HepG2 (cell line): Measurements from ENCODE around the gene TXNRD3. TPM values are rescaled to one million over a fixed set of nuclear protein-coding genes. Genes with fewer than 3 reads are reported as not detected.

ENCODE experiments used
- ATAC-seq: fragments of 200-7000 bp; cut with Tn5 transposase; 3 replicates; pipeline ENCODE4 v1.9.1; 2020; ENCODE audit warnings: mild to moderate bottlenecking, moderate library complexity
- BruUV-seq: library from RNA; stranded (reverse); fragments of 400-500 nt; replicated peaks from 2 replicates; lab custom pipeline; 2021; lab: Mats Ljungman, UMichigan
- CTCF ChIA-PET: fragments of 300-600 bp; formaldehyde crosslinking; extraction: SDS; loops from one replicate; lab custom pipeline; 2021; ENCODE audit warnings: low total read pairs, inconsistent platforms, low intra/inter-chr PET ratio; lab: Yijun Ruan, JAX
- POLR2A ChIA-PET: fragments of 350-600 bp; sonication (Branson Sonifier 250); formaldehyde crosslinking; loops from one replicate; lab custom pipeline; 2020; ENCODE audit warnings: antibody characterized with exemption, inconsistent platforms; lab: Yijun Ruan, JAX
- DNase-seq: peaks from one replicate; pipeline ENCODE4 v3.0.0-alpha.2; 2015; ENCODE audit warnings: low spot score
- FAIRE-seq: peaks from 3 replicates; lab custom pipeline; 2011; peaks lifted over from hg19 to GRCh38; lab: Jason Lieb, UNC
- H2AFZ ChIP-seq: one replicate; pipeline ENCODE4 v1.6.1; 2011; ENCODE audit warnings: low read length, inconsistent platforms
- H3K27ac ChIP-seq: fragments of 300-600 bp; 3 replicates; pipeline ENCODE4 v1.8.0; 2011; ENCODE audit warnings: mixed run types, mild to moderate bottlenecking, mixed read lengths, low read length, inconsistent platforms; ENCODE audit not compliant: insufficient read depth; ENCODE audit errors: extremely low read length
- H3K27me3 ChIP-seq, 2 experiments: fragments of 200-600 bp in 1 of 2; 2 replicates in 1 of 2; 3 replicates in 1 of 2; pipeline versions ENCODE4 v1.6.0 to v1.8.0; 2011; ENCODE audit warnings: low read length in 2 of 2, mild to moderate bottlenecking in 2 of 2, moderate library complexity in 2 of 2, inconsistent platforms in 1 of 2; ENCODE audit not compliant: insufficient read depth in 2 of 2, control insufficient read depth in 1 of 2
- H3K36me3 ChIP-seq, 2 experiments: fragments of 200-600 bp in 1 of 2; replicated peaks in 1 of 2; 2 replicates in 1 of 2; 3 replicates in 1 of 2; pipeline versions ENCODE4 v1.5.1 to v1.8.0; 2011; ENCODE audit warnings: low read length in 2 of 2, inconsistent platforms in 1 of 2; ENCODE audit not compliant: insufficient read depth in 2 of 2, control insufficient read depth in 1 of 2
- H3K4me1 ChIP-seq: 2 replicates; pipeline ENCODE4 v1.5.1; 2012; ENCODE audit warnings: low read length, inconsistent platforms; ENCODE audit not compliant: insufficient read depth
- H3K4me2 ChIP-seq: 2 replicates; pipeline ENCODE4 v1.6.0; 2011; ENCODE audit warnings: low read depth, low read length, inconsistent platforms
- H3K4me3 ChIP-seq, 3 experiments: fragments of 200-600 bp in 1 of 3; sonication (generic), shearing (Covaris generic) in 1 of 3; replicated peaks in 1 of 3; 2 replicates each; pipeline ENCODE4 v1.5.1; 2011 to 2016; ENCODE audit warnings: low read length in 3 of 3, inconsistent platforms in 2 of 3, low read depth in 2 of 3, mild to moderate bottlenecking in 2 of 3, control low read depth in 1 of 3, mixed read lengths in 1 of 3; ENCODE audit not compliant: insufficient read depth in 1 of 3
- H3K79me2 ChIP-seq: one replicate; pipeline ENCODE4 v1.6.1; 2011; ENCODE audit warnings: low read length, inconsistent platforms; ENCODE audit not compliant: insufficient read depth
- H3K9ac ChIP-seq: 2 replicates; pipeline ENCODE4 v1.6.0; 2011; ENCODE audit warnings: mild to moderate bottlenecking, low read depth, low read length, inconsistent platforms; ENCODE audit not compliant: insufficient read depth
- H3K9me3 ChIP-seq: 2 replicates; pipeline ENCODE4 v1.5.1; 2012; ENCODE audit warnings: mild to moderate bottlenecking, low read length
- H4K20me1 ChIP-seq: 2 replicates; pipeline ENCODE4 v1.6.0; 2011; ENCODE audit warnings: inconsistent platforms, mild to moderate bottlenecking, low read length, moderate library complexity; ENCODE audit not compliant: insufficient read depth
- BRCA1 ChIP-seq: sonication (generic); formaldehyde crosslinking; IDR thresholded peaks from 2 replicates; pipeline ENCODE4 v1.4.0; 2020; ENCODE audit warnings: missing genetic modification reagents
- CCDC6 ChIP-seq: sonication (generic); formaldehyde crosslinking; IDR thresholded peaks from 2 replicates; pipeline ENCODE4 v1.8.1; 2022; ENCODE audit warnings: mild to moderate bottlenecking, missing genetic modification reagents, moderate library complexity
- CREB1 ChIP-seq, 2 experiments: fragments of 450-650 bp in 1 of 2; IDR thresholded peaks; 2 replicates each; pipeline ENCODE4 v1.6.1; 2016 to 2017; ENCODE audit warnings: control low read depth in 1 of 2, mild to moderate bottlenecking in 1 of 2, missing compliant biosample characterization in 1 of 2, missing genetic modification characterization in 1 of 2
- DZIP1 ChIP-seq: sonication (generic); formaldehyde crosslinking; IDR thresholded peaks from 2 replicates; pipeline ENCODE4 v1.5.0; 2020; ENCODE audit warnings: mild to moderate bottlenecking, missing genetic modification reagents
- FOXJ3 ChIP-seq: sonication (generic); formaldehyde crosslinking; IDR thresholded peaks from 2 replicates; pipeline ENCODE4 v1.4.0; 2020; ENCODE audit warnings: missing genetic modification reagents, mild to moderate bottlenecking, borderline replicate concordance
- JUN ChIP-seq: sonication (generic); formaldehyde crosslinking; IDR thresholded peaks from 2 replicates; pipeline ENCODE4 v1.4.0; 2020; ENCODE audit warnings: mild to moderate bottlenecking, missing genetic modification reagents
- KLF15 ChIP-seq: sonication (generic); formaldehyde crosslinking; IDR thresholded peaks from 2 replicates; pipeline ENCODE4 v1.8.1; 2023; ENCODE audit warnings: borderline replicate concordance, mild to moderate bottlenecking, inconsistent platforms, missing genetic modification reagents, mixed read lengths
- MAF1 ChIP-seq: sonication (generic); formaldehyde crosslinking; IDR thresholded peaks from 2 replicates; pipeline ENCODE4 v1.5.0; 2020; ENCODE audit warnings: missing genetic modification reagents, borderline replicate concordance
- MAFF ChIP-seq: IDR thresholded peaks from 2 replicates; pipeline ENCODE4 v1.6.1; 2011; ENCODE audit warnings: low read depth, low read length, improper control_type of control experiment
- MAFK ChIP-seq, 2 experiments: IDR thresholded peaks in 1 of 2; conservative IDR thresholded peaks in 1 of 2; 2 replicates each; pipeline ENCODE4 v1.6.1; 2011; ENCODE audit warnings: improper control_type of control experiment in 2 of 2, low read length in 2 of 2
- MED13 ChIP-seq: sonication (generic); formaldehyde crosslinking; IDR thresholded peaks from 2 replicates; pipeline ENCODE4 v1.5.0; 2020; ENCODE audit warnings: missing genetic modification reagents
- NFE2L2 ChIP-seq: fragments of 150-350 bp; IDR thresholded peaks from 2 replicates; pipeline ENCODE4 v1.6.1; 2014; ENCODE audit warnings: low read length
- RFXANK ChIP-seq: IDR thresholded peaks from 2 replicates; pipeline ENCODE4 v1.6.1; 2016
- SRSF1 ChIP-seq: fragments of 200-400 bp; formaldehyde crosslinking; optimal IDR thresholded peaks from 2 replicates; pipeline ENCODE3; 2017; ENCODE audit warnings: mild to moderate bottlenecking, low read depth, low read length, moderate library complexity
- ZFP82 ChIP-seq: sonication (generic); formaldehyde crosslinking; IDR thresholded peaks from 2 replicates; pipeline ENCODE4 v1.5.1; 2020; ENCODE audit warnings: mild to moderate bottlenecking, missing genetic modification reagents, borderline replicate concordance
- ZNF205 ChIP-seq: IDR thresholded peaks from 2 replicates; pipeline ENCODE4 v1.6.1; 2018; ENCODE audit warnings: missing biosample characterization, missing genetic modification reagents
- ZNF274 ChIP-seq: sonication (generic); formaldehyde crosslinking; IDR thresholded peaks from 2 replicates; pipeline ENCODE4 v1.5.1; 2020; ENCODE audit warnings: mild to moderate bottlenecking, missing genetic modification reagents
- ZNF614 ChIP-seq: IDR thresholded peaks from 2 replicates; pipeline ENCODE4 v1.6.1; 2018; ENCODE audit warnings: missing biosample characterization, missing genetic modification reagents, inconsistent platforms, borderline replicate concordance
- WGBS: methylation state at CpG from one replicate; pipeline ENCODE4 v1.1.6; 2017; ENCODE audit warnings: low lambda C conversion rate; 5-methylcytosine and 5-hydroxymethylcytosine counted together
- in situ Hi-C: cut with HindIII; loops from 2 replicates; pipeline ENCODE4 v1.10.0; 2017; ENCODE audit warnings: low pct_unique_long_range_greater_than_20kb; ENCODE audit not compliant: extremely low pct_ligation_motif_present
- intact Hi-C: fragments of 100-400 bp; cut with micrococcal nuclease; formaldehyde crosslinking; loops from one replicate; pipeline ENCODE4 v1.10.0; 2022; ENCODE audit not compliant: unreplicated experiment
- polyA plus RNA-seq, 8 experiments: library from polyadenylated mRNA; depleted of rRNA in 3 of 8; stranded (reverse) in 7 of 8; unstranded in 1 of 8; fragments of >200 nt; fragmentation: Illumina TruSeq in 4 of 8; extraction: Trizol in 4 of 8; gene quantifications; 2 replicates each; pipeline versions ENCODE4 v1.2.1 to v1.2.3, GENCODE V29; 2011 to 2016; ENCODE audit warnings: low read depth in 4 of 8, missing spikeins in 1 of 8, mixed read lengths in 1 of 8; ENCODE audit not compliant: insufficient read depth in 1 of 8
- total RNA-seq, 5 experiments: library from RNA; depleted of rRNA; stranded (reverse); fragments of >200 nt; fragmentation: Illumina TruSeq; extraction: Trizol; gene quantifications; 2 replicates each; pipeline ENCODE4 v1.2.3, GENCODE V29; 2016; ENCODE audit warnings: low read depth in 1 of 5

Gene TXNRD3
- total and polyA plus RNA-seq, 2 of the 13 experiments (the other 11 are each of a cell fraction or from before 2014, with no cell fraction given) = 4.8 to 20.7 TPM

GRCh38 chr3:126607214-126607908 is 47.6 kb downstream of the TXNRD3 start:
- WGBS = 91% methylated on average over 9 of the region's 11 CpGs
- in situ Hi-C loops (no loop called here), intact Hi-C loops (no loop called here)
- TF ChIP-seq MAF1 (CRISPR knock-in tag) (no peak), ZNF205 (no peak), ZNF274 (CRISPR knock-in tag) (no peak), CREB1 (IDR thresholded peaks at IDR 0.05) (no peak), CREB1 (CRISPR knock-in tag; IDR thresholded peaks at IDR 0.05) (no peak), FOXJ3 (CRISPR knock-in tag) (no peak), SRSF1 (no peak), JUN (CRISPR knock-in tag) (no peak), NFE2L2 (peak; percentile 85), ZFP82 (CRISPR knock-in tag) (no peak), DZIP1 (CRISPR knock-in tag) (no peak), MAFF (peak; percentile 67), BRCA1 (no peak), KLF15 (CRISPR knock-in tag) (no peak), CCDC6 (CRISPR knock-in tag) (no peak), MED13 (CRISPR knock-in tag) (no peak), MAFK (conservative IDR thresholded peaks at IDR 0.05 in 1 of 2, IDR thresholded peaks at IDR 0.05 in 1 of 2; ENCODE audit: low read length in 2 of 2) (peak; percentile 64 to 83), ZNF614 (CRISPR knock-in tag) (no peak), RFXANK (CRISPR knock-in tag) (no peak)
- H3K9me3 ChIP-seq = no peaks in the 10 kb centered on the region
- peaks cover 5 to 12% of the 10 kb centered on the region in 2 experiments; a peak in 4 of 5 replicates for H3K36me3 ChIP-seq
- FAIRE-seq = no peak
- CTCF ChIA-PET = no interaction called here
- H3K27me3 ChIP-seq = no peaks in the 10 kb centered on the region
- ATAC-seq = no peak
- no peaks in the 10 kb centered on the region for H3K79me2 ChIP-seq
- no peak overlapping the region for H3K27ac ChIP-seq
- H3K4me1 ChIP-seq = peaks cover 6% of the 10 kb centered on the region; the same call in 1 of the 2 replicates
- H3K9ac ChIP-seq = no peak overlapping the region
- no TSS peak for BruUV-seq
- POLR2A ChIA-PET = no interaction called here
- no peak overlapping the region for H3K4me2 ChIP-seq
- no peak overlapping the region for H3K4me3 ChIP-seq
- no peaks in the 10 kb centered on the region for H4K20me1 ChIP-seq
- DNase-seq = no peak
- H2AFZ ChIP-seq = no peak overlapping the region
